IPS-15b (cell line): ENCODE data around the gene NCLN.
"Not testable (repeated sequence)": the region's sequence is repeated elsewhere in the genome, so short reads cannot be mapped to it uniquely, and the experiment has no call there.

Experiments
- H3K27me3 ChIP-seq: one replicate; pipeline ENCODE4 v1.6.1; 2013; ENCODE audit warnings: low read length; ENCODE audit not compliant: control insufficient read depth, insufficient read depth
- H3K36me3 ChIP-seq: one replicate; pipeline ENCODE4 v1.6.1; 2013; ENCODE audit warnings: low read length; ENCODE audit not compliant: control insufficient read depth, insufficient read depth
- H3K4me1 ChIP-seq: one replicate; pipeline ENCODE4 v1.6.1; 2013; ENCODE audit warnings: mild to moderate bottlenecking, low read length; ENCODE audit not compliant: control insufficient read depth, insufficient read depth
- H3K4me3 ChIP-seq: one replicate; pipeline ENCODE4 v1.5.1; 2013; ENCODE audit warnings: low read depth, low read length
- H3K9ac ChIP-seq: one replicate; pipeline ENCODE4 v1.6.1; 2013; ENCODE audit warnings: low read depth, mild to moderate bottlenecking, low read length
- H3K9me3 ChIP-seq: one replicate; pipeline ENCODE4 v1.6.1; 2013; ENCODE audit warnings: mild to moderate bottlenecking, low read length; ENCODE audit not compliant: control insufficient read depth, insufficient read depth

Gene NCLN

DNA sequence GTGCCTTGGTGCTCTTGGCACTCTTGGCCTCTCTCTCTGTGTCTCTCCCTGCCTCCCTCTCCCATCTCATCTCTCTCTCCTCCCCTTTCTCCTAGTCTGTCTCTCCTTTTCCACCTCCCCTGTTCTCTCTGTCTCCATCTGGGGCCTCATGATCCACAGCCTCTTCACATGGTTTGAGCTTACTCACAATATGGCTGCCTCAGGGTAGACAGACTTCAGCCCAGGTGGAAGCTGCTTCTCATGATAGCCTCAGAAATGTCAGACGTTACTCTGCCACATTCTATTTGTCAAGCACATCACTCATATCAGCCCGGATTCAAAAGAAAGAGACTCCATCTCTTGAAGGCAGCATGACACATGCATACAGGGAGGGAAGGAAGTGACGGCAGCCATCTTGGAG, 25.5 kb upstream of the NCLN start:
- Histone ChIP-seq H3K36me3 (no peaks in the 10 kb centered on the region), H3K4me3 (no peak overlapping the region), H3K4me1 (no peaks in the 10 kb centered on the region), H3K27me3 (peaks cover 3% of the 10 kb centered on the region), H3K9me3 (no peaks in the 10 kb centered on the region), H3K9ac (no peak overlapping the region)

DNA sequence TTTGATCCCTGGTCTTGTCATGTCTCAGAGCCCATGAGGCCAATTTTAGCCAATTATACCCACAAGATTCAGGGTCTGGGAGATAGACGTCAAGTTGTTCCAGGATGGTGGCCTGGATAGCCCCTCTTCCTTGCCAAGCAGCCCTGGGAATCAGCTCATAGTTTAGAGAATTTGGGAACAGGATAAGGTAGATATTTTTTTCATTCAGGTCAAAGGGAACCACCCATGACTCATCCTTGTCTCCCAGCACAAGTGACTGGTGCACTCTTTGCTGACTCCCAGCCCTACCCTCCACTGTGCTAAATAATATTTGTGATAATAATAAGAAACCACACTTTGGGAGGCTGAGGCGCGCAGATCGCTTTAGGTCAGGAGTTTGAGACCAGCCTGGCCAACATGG, 24.3 kb upstream of the NCLN start:
- Histone ChIP-seq H3K9me3 (no peaks in the 10 kb centered on the region), H3K27me3 (peaks cover 3% of the 10 kb centered on the region), H3K36me3 (no peaks in the 10 kb centered on the region), H3K4me3 (no peak overlapping the region), H3K9ac (no peak overlapping the region), H3K4me1 (no peaks in the 10 kb centered on the region)

DNA sequence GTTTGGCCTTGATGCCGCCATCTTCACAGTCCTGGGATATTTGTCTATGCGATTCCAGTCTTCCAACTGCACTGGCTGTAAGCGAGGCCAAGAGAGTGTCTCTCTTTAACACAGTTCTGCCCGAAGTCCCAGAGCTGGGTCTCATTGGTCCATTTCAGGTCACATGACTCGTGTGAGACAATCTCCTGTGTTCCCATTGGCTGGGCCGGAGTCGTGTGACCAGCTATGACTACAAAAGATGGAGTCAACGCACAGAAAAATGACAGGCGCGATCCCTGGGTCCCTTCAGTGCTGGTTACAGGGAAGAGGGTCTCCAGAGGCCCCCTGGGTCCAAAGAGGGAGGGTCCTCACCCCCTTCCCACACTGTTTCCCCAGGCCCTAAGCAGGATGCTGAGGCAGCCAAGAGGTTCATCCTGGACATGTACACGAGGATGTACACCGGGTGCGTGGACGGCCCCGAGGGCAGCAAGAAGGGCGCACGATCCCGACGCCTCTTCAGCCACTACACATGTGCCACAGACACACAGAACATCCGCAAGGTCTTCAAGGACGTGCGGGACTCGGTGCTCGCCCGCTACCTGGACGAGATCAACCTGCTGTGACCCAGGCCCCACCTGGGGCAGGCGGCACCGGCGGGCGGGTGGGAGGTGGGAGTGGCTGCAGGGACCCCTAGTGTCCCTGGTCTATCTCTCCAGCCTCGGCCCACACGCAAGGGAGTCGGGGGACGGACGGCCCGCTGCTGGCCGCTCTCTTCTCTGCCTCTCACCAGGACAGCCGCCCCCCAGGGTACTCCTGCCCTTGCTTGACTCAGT, 23.1 kb upstream of the NCLN start:
- no peaks in the 10 kb centered on the region for H3K36me3 ChIP-seq
- no peak overlapping the region for H3K4me3 ChIP-seq
- H3K4me1 ChIP-seq: no peaks in the 10 kb centered on the region
- H3K9ac ChIP-seq: no peak overlapping the region
- peaks cover 3% of the 10 kb centered on the region for H3K27me3 ChIP-seq
- no peaks in the 10 kb centered on the region for H3K9me3 ChIP-seq

DNA sequence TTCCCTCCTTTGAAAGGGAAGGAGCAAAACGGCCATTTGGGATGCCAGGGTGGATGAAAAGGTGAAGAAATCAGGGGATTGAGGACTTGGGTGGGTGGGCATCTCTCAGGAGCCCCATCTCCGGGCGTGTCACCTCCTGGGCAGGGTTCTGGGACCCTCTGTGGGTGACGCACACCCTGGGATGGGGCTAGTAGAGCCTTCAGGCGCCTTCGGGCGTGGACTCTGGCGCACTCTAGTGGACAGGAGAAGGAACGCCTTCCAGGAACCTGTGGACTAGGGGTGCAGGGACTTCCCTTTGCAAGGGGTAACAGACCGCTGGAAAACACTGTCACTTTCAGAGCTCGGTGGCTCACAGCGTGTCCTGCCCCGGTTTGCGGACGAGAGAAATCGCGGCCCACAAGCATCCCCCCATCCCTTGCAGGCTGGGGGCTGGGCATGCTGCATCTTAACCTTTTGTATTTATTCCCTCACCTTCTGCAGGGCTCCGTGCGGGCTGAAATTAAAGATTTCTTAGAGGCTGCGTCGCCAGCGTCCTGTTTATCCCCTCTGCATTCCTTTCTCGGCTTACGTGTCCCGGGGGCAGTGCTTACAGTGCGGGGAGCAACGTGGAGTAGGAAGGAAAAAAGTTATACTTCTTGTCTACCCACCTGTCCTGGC, 22.4 kb upstream of the NCLN start:
- H3K27me3 ChIP-seq: peaks cover 3% of the 10 kb centered on the region
- no peak overlapping the region for H3K9ac ChIP-seq
- H3K4me1 ChIP-seq: no peaks in the 10 kb centered on the region
- no peaks in the 10 kb centered on the region for H3K9me3 ChIP-seq
- no peaks in the 10 kb centered on the region for H3K36me3 ChIP-seq
- peak overlapping the region; percentile 36 for H3K4me3 ChIP-seq

DNA sequence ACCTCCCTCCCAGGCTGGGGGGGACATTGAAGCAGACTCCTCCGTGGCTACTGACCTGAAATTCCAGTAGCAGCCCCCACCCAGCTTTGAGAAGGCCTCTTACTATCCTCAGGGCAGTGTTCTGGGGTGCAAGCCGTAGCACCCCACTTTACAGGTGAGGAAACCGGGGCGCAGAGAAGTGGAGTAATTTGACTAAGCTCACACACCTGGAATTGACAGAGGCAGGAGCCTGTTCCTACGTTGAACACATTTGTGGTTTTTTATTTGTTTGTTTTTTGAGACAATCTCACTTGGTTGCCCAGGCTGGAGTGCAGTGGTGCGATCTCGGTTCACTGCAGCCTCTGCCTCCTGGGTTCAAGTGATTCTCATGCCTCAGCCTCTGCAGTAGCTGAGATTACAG, 21.8 kb upstream of the NCLN start:
- no peaks in the 10 kb centered on the region for H3K4me1 ChIP-seq
- H3K27me3 ChIP-seq: peaks cover 3% of the 10 kb centered on the region
- no peak overlapping the region for H3K4me3 ChIP-seq
- H3K9me3 ChIP-seq: no peaks in the 10 kb centered on the region
- no peaks in the 10 kb centered on the region for H3K36me3 ChIP-seq
- no peak overlapping the region for H3K9ac ChIP-seq

DNA sequence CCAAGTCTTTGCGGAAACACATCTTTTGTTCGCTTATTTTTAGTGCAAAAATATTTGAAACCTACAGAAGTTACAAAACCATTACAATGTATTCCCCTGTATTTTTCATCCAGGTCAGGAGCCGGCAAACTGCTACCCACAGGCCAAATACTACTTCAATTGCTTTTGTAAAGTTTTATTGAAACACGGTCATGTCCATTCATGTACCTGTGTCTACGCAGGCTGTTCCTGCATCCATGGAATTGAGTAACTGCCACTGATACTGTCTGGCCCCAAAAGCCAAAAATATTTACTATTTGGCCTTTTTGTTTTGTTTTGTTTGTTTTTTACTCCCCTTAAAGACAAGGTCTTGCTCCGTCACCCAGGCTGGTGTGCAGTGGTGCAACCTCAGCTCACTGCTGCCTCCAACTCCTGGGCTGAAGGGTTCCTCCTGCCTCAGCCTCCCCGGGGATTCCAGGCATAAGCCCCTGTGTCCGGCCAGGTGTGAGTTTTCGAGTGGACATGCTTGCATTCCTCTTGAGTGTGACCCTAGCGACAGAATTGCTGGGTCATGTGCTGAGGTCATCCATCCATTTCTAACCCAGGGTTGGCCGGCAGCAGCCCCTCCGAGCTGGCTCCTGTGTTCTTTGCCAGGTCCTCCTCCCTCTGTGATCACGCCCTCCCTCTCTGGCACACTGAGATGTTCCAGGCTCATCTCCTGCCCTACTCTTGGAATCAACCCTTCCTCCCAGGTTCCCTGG, 18.0 kb upstream of the NCLN start:
- no peak overlapping the region for H3K9ac ChIP-seq
- H3K4me1 ChIP-seq: no peaks in the 10 kb centered on the region
- no peak overlapping the region for H3K4me3 ChIP-seq
- no peaks in the 10 kb centered on the region for H3K36me3 ChIP-seq
- H3K9me3 ChIP-seq: no peaks in the 10 kb centered on the region
- H3K27me3 ChIP-seq: peaks cover 3% of the 10 kb centered on the region

DNA sequence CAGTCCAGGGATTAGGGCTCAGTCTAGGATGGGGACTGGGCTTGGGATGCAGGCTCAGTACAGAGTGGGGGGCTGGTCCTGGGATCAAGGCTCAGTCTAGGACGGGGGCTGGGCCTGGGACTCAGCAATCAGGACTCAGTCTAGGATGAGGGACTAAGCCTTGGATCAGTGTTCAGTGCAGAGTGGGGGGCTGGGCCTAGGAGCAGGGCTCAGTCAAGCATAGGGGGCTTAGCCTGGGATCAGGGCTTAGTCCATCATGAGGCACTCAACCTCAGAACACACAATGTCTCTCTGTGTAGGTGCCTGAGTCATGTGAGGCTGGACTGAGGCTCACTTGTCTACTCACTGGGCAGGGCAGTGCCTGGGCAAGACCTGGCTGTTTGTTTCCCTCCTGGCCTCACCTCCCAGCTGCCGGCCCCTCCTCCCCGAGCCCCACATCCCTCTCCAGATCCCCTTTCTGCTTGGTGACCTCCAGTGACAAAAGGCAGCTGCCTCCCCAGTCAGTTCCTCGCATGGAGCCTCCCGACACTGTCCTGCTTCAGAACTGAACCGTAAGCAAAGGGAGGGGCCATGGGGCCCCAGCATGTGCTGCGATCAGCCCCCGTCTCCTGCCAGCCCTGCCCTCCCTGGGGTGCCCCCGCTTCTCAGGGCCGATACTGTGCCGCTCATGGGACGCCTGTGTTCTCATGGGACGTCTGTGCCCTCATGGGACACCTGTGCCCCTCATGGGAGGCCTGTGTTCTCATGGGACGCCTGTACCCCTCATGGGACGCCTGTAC, 13.6 kb upstream of the NCLN start:
- Histone ChIP-seq H3K9me3 (no peaks in the 10 kb centered on the region), H3K4me1 (no peaks in the 10 kb centered on the region), H3K36me3 (no peaks in the 10 kb centered on the region), H3K4me3 (no peak overlapping the region), H3K27me3 (no peaks in the 10 kb centered on the region), H3K9ac (no peak overlapping the region)

DNA sequence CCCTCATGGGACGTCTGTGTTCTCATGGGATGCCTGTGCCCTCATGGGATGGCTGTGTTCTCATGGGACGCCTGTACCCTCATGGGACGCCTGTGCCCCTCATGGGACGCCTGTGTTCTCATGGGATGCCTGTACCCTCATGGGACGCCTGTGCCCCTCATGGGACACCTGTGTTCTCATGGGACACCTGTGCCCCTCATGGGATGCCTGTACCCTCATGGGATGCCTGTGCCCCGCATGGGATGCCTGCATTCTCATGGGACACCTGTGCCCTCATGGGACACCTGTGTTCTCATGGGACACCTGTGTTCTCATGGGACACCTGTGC, 13.1 kb upstream of the NCLN start:
- not testable (repeated sequence) for H3K9ac ChIP-seq, H3K4me1 ChIP-seq, H3K36me3 ChIP-seq, H3K9me3 ChIP-seq, H3K4me3 ChIP-seq, H3K27me3 ChIP-seq

DNA sequence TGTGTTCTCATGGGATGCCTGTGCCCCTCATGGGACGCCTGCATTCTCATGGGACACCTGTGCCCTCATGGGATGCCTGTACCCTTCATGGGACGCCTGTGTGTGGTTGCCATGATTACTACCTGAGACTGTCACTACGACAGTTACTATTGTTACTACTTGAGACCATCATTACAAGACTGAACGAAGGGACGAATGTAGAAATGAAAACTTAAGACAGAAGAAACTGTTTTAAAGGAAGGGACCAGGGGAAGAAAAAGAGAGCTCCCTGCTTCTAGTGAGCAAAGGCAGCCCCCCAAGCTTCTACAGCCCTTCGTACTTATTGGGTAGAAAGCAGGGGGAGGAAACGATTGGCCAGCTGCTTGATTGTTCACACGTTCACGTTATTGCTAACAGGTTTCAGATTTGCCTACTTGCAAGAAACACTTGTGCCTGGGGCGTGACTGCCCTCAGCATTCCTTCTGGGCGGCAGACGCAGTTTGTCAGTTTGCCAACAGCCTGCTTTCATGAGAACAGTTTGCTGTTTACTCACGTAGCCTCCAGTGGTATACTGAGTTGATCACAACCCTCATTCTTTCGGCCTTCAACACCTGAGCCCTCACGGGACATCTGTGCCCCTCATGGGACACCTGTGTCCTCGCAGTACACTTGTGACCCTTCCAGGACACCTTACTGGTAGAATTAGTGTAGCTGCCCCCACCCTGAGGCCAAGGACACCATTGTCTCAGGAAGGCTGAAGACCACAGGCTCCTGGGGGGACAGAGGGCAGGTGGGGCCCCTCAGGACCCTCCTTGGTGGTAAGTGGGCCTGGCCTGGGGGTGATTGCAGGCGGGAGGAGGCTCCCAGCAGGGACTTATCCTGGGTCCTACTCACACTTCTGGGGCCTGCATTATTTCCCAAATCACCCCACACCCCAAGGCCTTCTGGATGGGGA, 9.7 kb upstream of the NCLN start:
- no peak overlapping the region for H3K4me3 ChIP-seq
- H3K36me3 ChIP-seq: no peaks in the 10 kb centered on the region
- H3K9ac ChIP-seq: no peak overlapping the region
- no peaks in the 10 kb centered on the region for H3K27me3 ChIP-seq
- H3K9me3 ChIP-seq: no peaks in the 10 kb centered on the region
- H3K4me1 ChIP-seq: no peaks in the 10 kb centered on the region

DNA sequence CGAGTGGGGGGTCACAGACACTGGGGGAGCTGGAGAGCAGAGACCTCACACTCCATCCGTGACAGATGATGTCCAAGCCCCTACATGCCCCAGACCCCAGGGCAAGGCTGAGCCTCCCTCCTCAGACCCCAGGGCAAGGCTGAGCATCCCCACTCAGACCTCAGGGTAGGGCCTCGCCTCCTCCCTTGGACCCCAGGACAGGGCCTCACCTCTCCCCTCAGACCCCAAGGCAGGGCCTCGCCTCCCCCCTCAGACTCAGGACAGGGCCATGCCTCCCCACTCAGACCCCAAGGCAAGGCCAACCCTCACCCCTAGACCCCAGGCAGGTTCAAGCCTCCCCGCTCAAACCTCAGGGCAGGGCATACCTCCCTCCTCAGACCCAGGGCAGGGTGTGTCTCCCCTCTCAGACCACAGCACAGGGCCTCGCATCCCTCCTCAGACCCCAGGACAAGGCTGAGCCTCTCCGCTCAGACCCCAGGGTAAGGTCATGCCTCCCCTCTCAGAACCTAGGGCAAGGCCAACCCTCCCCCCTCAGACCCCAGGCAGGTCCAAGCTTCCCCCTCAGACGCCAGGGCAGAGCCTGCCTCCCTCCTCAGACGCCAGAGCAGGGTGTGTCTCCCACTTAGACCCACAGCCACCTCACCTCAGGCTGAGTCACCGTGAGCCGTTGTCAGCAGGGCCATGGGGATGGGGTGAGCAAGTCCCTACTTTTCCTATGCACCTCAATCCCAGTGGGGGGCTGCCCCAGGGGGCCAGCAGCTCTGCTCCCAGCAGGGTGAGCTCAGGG, 8.8 kb upstream of the NCLN start:
- no peak overlapping the region for H3K9ac ChIP-seq
- H3K4me1 ChIP-seq: no peaks in the 10 kb centered on the region
- no peaks in the 10 kb centered on the region for H3K27me3 ChIP-seq

More for the DNA sequence above, 8.8 kb upstream of the NCLN start:
- Histone ChIP-seq H3K4me3 (no peak overlapping the region), H3K36me3 (no peaks in the 10 kb centered on the region), H3K9me3 (no peaks in the 10 kb centered on the region)
